Endothelial cell of umbilical vein (primary cell): ENCODE results near the gene ECE2. TPM values are rescaled to one million over a fixed set of nuclear protein-coding genes. Genes with fewer than 3 reads are reported as not detected.

Source experiments
- BruUV-seq: library from RNA; stranded (reverse); fragments of 400-500 nt; replicated peaks from 2 replicates; lab custom pipeline; 2021; lab: Mats Ljungman, UMichigan
- CTCF ChIA-PET: fragments of 300-600, 350-600 bp; sonication (Branson Sonifier 250); formaldehyde crosslinking; loops from one replicate; lab custom pipeline; 2021; ENCODE audit warnings: antibody characterized with exemption, inconsistent platforms; lab: Charles Lee
- POLR2A ChIA-PET: fragments of 300-600, 350-600 bp; sonication (Branson Sonifier 250); formaldehyde crosslinking; loops from one replicate; lab custom pipeline; 2021; ENCODE audit warnings: antibody characterized with exemption, inconsistent platforms; lab: Charles Lee
- DNase-seq: peaks from one replicate; pipeline ENCODE4 v3.0.0-alpha.2; 2011; ENCODE audit warnings: low read depth, low spot score
- FAIRE-seq: peaks from 2 replicates; lab custom pipeline; 2011; peaks lifted over from hg19 to GRCh38; lab: Jason Lieb, UNC
- H2AFZ ChIP-seq: 2 replicates; pipeline ENCODE4 v1.6.0; 2012; ENCODE audit warnings: low read depth, low read length, control low read depth, inconsistent platforms
- H3K27ac ChIP-seq: 2 replicates; pipeline ENCODE4 v1.5.1; 2011; ENCODE audit warnings: low read depth, mild to moderate bottlenecking, control low read depth, low read length, moderate library complexity; ENCODE audit not compliant: insufficient read depth
- H3K27me3 ChIP-seq, 2 experiments: 2 replicates each; pipeline versions ENCODE4 v1.6.0 to v1.6.1; 2011; ENCODE audit warnings: low read length in 2 of 2, mixed read lengths in 1 of 2; ENCODE audit not compliant: control insufficient read depth in 2 of 2, insufficient read depth in 2 of 2
- H3K36me3 ChIP-seq, 2 experiments: 2 replicates in 1 of 2; 3 replicates in 1 of 2; pipeline ENCODE4 v1.5.1; 2011; ENCODE audit warnings: low read length in 2 of 2, mild to moderate bottlenecking in 1 of 2, moderate library complexity in 1 of 2; ENCODE audit not compliant: control insufficient read depth in 2 of 2, insufficient read depth in 2 of 2; ENCODE audit errors: extremely low read depth in 1 of 2
- H3K4me1 ChIP-seq: 3 replicates; pipeline ENCODE4 v1.5.1; 2011; ENCODE audit warnings: mild to moderate bottlenecking, low read length; ENCODE audit not compliant: control insufficient read depth, insufficient read depth; ENCODE audit errors: extremely low read depth
- H3K4me2 ChIP-seq: 2 replicates; pipeline ENCODE4 v1.6.1; 2011; ENCODE audit warnings: low read length, control low read depth, mixed read lengths; ENCODE audit not compliant: insufficient read depth
- H3K4me3 ChIP-seq, 3 experiments: fragments of 200-600 bp in 1 of 3; sonication (generic), shearing (Covaris generic) in 1 of 3; replicated peaks in 1 of 3; 2 replicates each; pipeline ENCODE4 v1.5.1; 2011 to 2016; ENCODE audit warnings: control low read depth in 3 of 3, low read length in 3 of 3, mild to moderate bottlenecking in 2 of 3, inconsistent platforms in 1 of 3, low read depth in 1 of 3, moderate library complexity in 1 of 3; ENCODE audit not compliant: insufficient read depth in 1 of 3
- H3K79me2 ChIP-seq: 2 replicates; pipeline ENCODE4 v1.6.0; 2012; ENCODE audit warnings: low read length, inconsistent platforms; ENCODE audit not compliant: control insufficient read depth, insufficient read depth
- H3K9ac ChIP-seq: replicated peaks from 2 replicates; pipeline ENCODE3; 2011; ENCODE audit warnings: low read length, control low read depth; ENCODE audit not compliant: insufficient read depth; ENCODE audit errors: extremely low read depth
- H3K9me1 ChIP-seq: replicated peaks from 3 replicates; pipeline ENCODE4 v1.6.0; 2011; ENCODE audit warnings: mild to moderate bottlenecking, low read length; ENCODE audit not compliant: control insufficient read depth, insufficient read depth; ENCODE audit errors: extremely low read depth
- H3K9me3 ChIP-seq: replicated peaks from 2 replicates; pipeline ENCODE4 v1.5.1; 2012; ENCODE audit warnings: low read length, inconsistent platforms; ENCODE audit not compliant: control insufficient read depth, insufficient read depth
- H4K20me1 ChIP-seq: replicated peaks from 2 replicates; pipeline ENCODE3; 2011; ENCODE audit warnings: mild to moderate bottlenecking, low read length; ENCODE audit not compliant: control insufficient read depth, insufficient read depth; ENCODE audit errors: extremely low read depth
- CTCF ChIP-seq, 2 donors: IDR thresholded peaks; 1 replicate in 1 of 2; 2 replicates in 1 of 2; pipeline ENCODE4 v1.5.1; 2011; ENCODE audit warnings: low read length in 2 of 2, mild to moderate bottlenecking in 2 of 2, moderate library complexity in 2 of 2, control low read depth in 1 of 2, inconsistent platforms in 1 of 2, low read depth in 1 of 2; ENCODE audit not compliant: insufficient read depth in 1 of 2; ENCODE audit errors: extremely low read depth in 1 of 2
- EZH2 ChIP-seq: IDR thresholded peaks from 2 replicates; pipeline ENCODE4 v1.6.1; 2012; ENCODE audit warnings: borderline replicate concordance, low read depth, mild to moderate bottlenecking, moderate library complexity, low read length, inconsistent platforms; ENCODE audit not compliant: severe bottlenecking
- FOS ChIP-seq: IDR thresholded peaks from 2 replicates; pipeline ENCODE4 v1.6.1; 2011; ENCODE audit warnings: mild to moderate bottlenecking, low read length, moderate library complexity, borderline replicate concordance; ENCODE audit not compliant: insufficient read depth
- GATA2 ChIP-seq: IDR thresholded peaks from 2 replicates; pipeline ENCODE4 v1.7.0; 2011; ENCODE audit warnings: low read depth, mild to moderate bottlenecking, moderate library complexity, mixed read lengths, low read length; ENCODE audit not compliant: insufficient read length, insufficient read depth
- MAX ChIP-seq: IDR thresholded peaks from 2 replicates; pipeline ENCODE4 v1.6.1; 2011; ENCODE audit not compliant: insufficient read depth, insufficient read length
- MYC ChIP-seq: IDR thresholded peaks from one replicate; pipeline ENCODE4 v1.6.1; 2011; ENCODE audit warnings: mild to moderate bottlenecking, low read depth, low read length
- POLR2A ChIP-seq: IDR thresholded peaks from 2 replicates; pipeline ENCODE4 v1.6.1; 2012; ENCODE audit warnings: low read depth, mild to moderate bottlenecking, control low read depth, low read length
- POLR2AphosphoS5 ChIP-seq: IDR thresholded peaks from 2 replicates; pipeline ENCODE4 v1.6.1; 2012; ENCODE audit warnings: low read depth, mild to moderate bottlenecking, control low read depth, low read length, moderate library complexity; ENCODE audit not compliant: insufficient read depth
- dilution Hi-C: fragments of 300-500 bp; cut with MboI; formaldehyde crosslinking; loops from one replicate; pipeline ENCODE4 v1.15.0; 2019; ENCODE audit warnings: low sequenced_read_pairs; ENCODE audit not compliant: extremely low pct_ligation_motif_present
- intact Hi-C: fragments of 100-400 bp; cut with micrococcal nuclease; formaldehyde crosslinking; loops from one replicate; pipeline ENCODE4 v1.10.0; 2022
- polyA plus RNA-seq, 4 experiments: library from polyadenylated mRNA; depleted of rRNA in 3 of 4; stranded (reverse) in 3 of 4; unstranded in 1 of 4; fragments of >200 nt; gene quantifications; 2 replicates each; pipeline versions ENCODE4 v1.2.1 to v1.2.3, GENCODE V29; 2011 to 2012; ENCODE audit warnings: missing spikeins in 1 of 4
- total RNA-seq: library from RNA; stranded (reverse); gene quantifications from 2 replicates; pipeline ENCODE4 v1.2.3, GENCODE V29; 2021

ECE2 gene
- total and polyA plus RNA-seq, 2 donors (not counting 3 experiments of a cell fraction or from before 2014, with no cell fraction given), result not detected

- H3K27ac ChIP-seq, result no peak overlapping the region
- H2AFZ ChIP-seq, result no peak overlapping the region
- FAIRE-seq (peak; percentile 55), DNase-seq (peak; percentile 42)
- peaks cover 3% of the 10 kb centered on the region for H3K4me1 ChIP-seq
- H3K9me3 ChIP-seq, result no peaks in the 10 kb centered on the region
- no peak overlapping the region for H3K4me2 ChIP-seq
- intact Hi-C loops (no loop called here), dilution Hi-C loops (no loop called here)
- ChIA-PET POLR2A (no interaction called here), CTCF (interaction anchor here (0.5 to 2.3 kb wide), 8 partner anchors 10 to 239 kb away, joined by 3 to 10 read pairs (median 4); partner anchors contain the start of gene FAM131A)
- H3K79me2 ChIP-seq, result peaks cover 39% of the 10 kb centered on the region
- peaks cover 44 to 53% of the 10 kb centered on the region in 2 experiments for H3K36me3 ChIP-seq
- no peaks in the 10 kb centered on the region for H3K27me3 ChIP-seq
- no peak overlapping the region for H3K9ac ChIP-seq
- peak; percentile 23 to 29 for TF ChIP-seq CTCF (IDR thresholded peaks at IDR 0.05; ENCODE audit: extremely low read depth in 1 of 2, insufficient read depth in 1 of 2, low read depth in 1 of 2, low read length in 2 of 2)
- TF ChIP-seq FOS, result no peak
- no peak for TF ChIP-seq MYC
- no peak for TF ChIP-seq GATA2
- no peak for TF ChIP-seq POLR2AphosphoS5
- TF ChIP-seq MAX, result no peak
- no peak for TF ChIP-seq EZH2
- no peak for TF ChIP-seq POLR2A
- no peaks in the 10 kb centered on the region for H3K9me1 ChIP-seq
- H4K20me1 ChIP-seq, result no peaks in the 10 kb centered on the region
- no TSS peak for BruUV-seq
- no peak overlapping the region for H3K4me3 ChIP-seq
Observed at GRCh38 chr3:184305577-184305976, 29.8 kb downstream of the ECE2 start.
